Mesenchymal stem cell (in vitro differentiated cells and primary cell): ENCODE results near the gene RBFOX2.
A peak's percentile ranks its signal among the peaks of the same experiment; 100 is the strongest.
"Not testable (repeated sequence)": the region's sequence is repeated elsewhere in the genome, so short reads cannot be mapped to it uniquely, and the experiment has no call there.

ENCODE experiments used
- DNase-seq: peaks from one replicate; pipeline ENCODE4 v3.0.0-alpha.2; 2013
- H2AFZ ChIP-seq: one replicate; pipeline ENCODE4 v1.6.1; 2013; ENCODE audit warnings: low read depth, mild to moderate bottlenecking, control low read depth, inconsistent platforms, low read length, moderate library complexity
- H2AK5ac ChIP-seq: 2 replicates; pipeline ENCODE4 v1.6.1; 2013; ENCODE audit warnings: low read length, moderate library complexity, mild to moderate bottlenecking, inconsistent platforms; ENCODE audit not compliant: severe bottlenecking
- H2BK120ac ChIP-seq: one replicate; pipeline ENCODE4 v1.6.1; 2013; ENCODE audit warnings: low read depth, mild to moderate bottlenecking, inconsistent platforms, low read length, moderate library complexity
- H2BK12ac ChIP-seq, 2 experiments: one replicate each; pipeline ENCODE4 v1.6.1; 2013; ENCODE audit warnings: inconsistent platforms in 2 of 2, low read length in 2 of 2, mild to moderate bottlenecking in 2 of 2, moderate library complexity in 2 of 2, control low read depth in 1 of 2
- H2BK15ac ChIP-seq: one replicate; pipeline ENCODE4 v1.6.1; 2013; ENCODE audit warnings: mild to moderate bottlenecking, low read depth, inconsistent platforms; ENCODE audit not compliant: poor library complexity, severe bottlenecking
- H2BK5ac ChIP-seq: 2 replicates; pipeline ENCODE4 v1.6.1; 2013; ENCODE audit warnings: low read depth, mild to moderate bottlenecking, low read length, control low read depth, inconsistent platforms; ENCODE audit not compliant: poor library complexity, severe bottlenecking
- H3K14ac ChIP-seq, 2 experiments: one replicate each; pipeline ENCODE4 v1.6.1; 2013; ENCODE audit warnings: inconsistent platforms in 2 of 2, low read length in 2 of 2, control low read depth in 1 of 2, mild to moderate bottlenecking in 1 of 2, moderate library complexity in 1 of 2
- H3K18ac ChIP-seq, 2 experiments: one replicate each; pipeline ENCODE4 v1.6.1; 2013; ENCODE audit warnings: inconsistent platforms in 2 of 2, low read length in 2 of 2, control low read depth in 1 of 2, low read depth in 1 of 2, mild to moderate bottlenecking in 1 of 2
- H3K23ac ChIP-seq, 2 experiments: one replicate each; pipeline ENCODE4 v1.6.1; 2013; ENCODE audit warnings: inconsistent platforms in 2 of 2, low read length in 2 of 2, mild to moderate bottlenecking in 2 of 2, moderate library complexity in 2 of 2, control low read depth in 1 of 2
- H3K27ac ChIP-seq: 2 replicates; pipeline ENCODE4 v1.5.1; 2013; ENCODE audit warnings: mild to moderate bottlenecking, moderate library complexity, low read length, control low read depth, inconsistent platforms; ENCODE audit not compliant: poor library complexity, severe bottlenecking
- H3K27me3 ChIP-seq, 2 experiments: 2 replicates each; pipeline versions ENCODE4 v1.6.1 to v1.7.0; 2013; ENCODE audit warnings: low read length in 2 of 2, mild to moderate bottlenecking in 2 of 2, moderate library complexity in 2 of 2, control low read depth in 1 of 2, inconsistent platforms in 1 of 2; ENCODE audit not compliant: control insufficient read depth in 1 of 2, insufficient read depth in 1 of 2
- H3K36me3 ChIP-seq, 2 experiments: 2 replicates each; pipeline versions ENCODE4 v1.6.1 to v1.7.0; 2013; ENCODE audit warnings: low read length in 2 of 2, control low read depth in 1 of 2, inconsistent platforms in 1 of 2, low read depth in 1 of 2, mild to moderate bottlenecking in 1 of 2; ENCODE audit not compliant: insufficient read depth in 2 of 2, control insufficient read depth in 1 of 2
- H3K4ac ChIP-seq, 2 experiments: one replicate each; pipeline ENCODE4 v1.6.1; 2013; ENCODE audit warnings: inconsistent platforms in 2 of 2, low read length in 2 of 2, mild to moderate bottlenecking in 2 of 2, moderate library complexity in 2 of 2, control low read depth in 1 of 2, low read depth in 1 of 2
- H3K4me1 ChIP-seq: 2 replicates; pipeline ENCODE4 v1.6.1; 2013; ENCODE audit warnings: low read depth, low read length, control low read depth; ENCODE audit not compliant: control insufficient read depth, insufficient read depth
- H3K4me2 ChIP-seq: 2 replicates; pipeline ENCODE4 v1.6.1; 2013; ENCODE audit warnings: low read length, mild to moderate bottlenecking, inconsistent platforms; ENCODE audit not compliant: poor library complexity, severe bottlenecking
- H3K4me3 ChIP-seq, 2 experiments: 2 replicates each; pipeline versions ENCODE4 v1.5.1 to v1.7.0; 2013; ENCODE audit warnings: low read length in 2 of 2, mild to moderate bottlenecking in 2 of 2, control low read depth in 1 of 2, low read depth in 1 of 2; ENCODE audit not compliant: insufficient read depth in 1 of 2
- H3K79me1 ChIP-seq: replicated peaks from 2 replicates; pipeline ENCODE4 v1.6.1; 2013; ENCODE audit warnings: mild to moderate bottlenecking, control low read depth, low read length, inconsistent platforms; ENCODE audit not compliant: poor library complexity, severe bottlenecking
- H3K9ac ChIP-seq: 2 replicates; pipeline ENCODE4 v1.7.0; 2013; ENCODE audit warnings: mild to moderate bottlenecking, low read length, moderate library complexity
- H3K9me3 ChIP-seq: 2 replicates; pipeline ENCODE4 v1.7.0; 2013; ENCODE audit warnings: mild to moderate bottlenecking, low read length; ENCODE audit not compliant: control insufficient read depth
- H4K8ac ChIP-seq: one replicate; pipeline ENCODE4 v1.6.1; 2013; ENCODE audit warnings: inconsistent platforms, mild to moderate bottlenecking, low read length, moderate library complexity
- H4K91ac ChIP-seq: one replicate; pipeline ENCODE4 v1.6.1; 2013; ENCODE audit warnings: mild to moderate bottlenecking, low read length, inconsistent platforms
- WGBS: methylation state at CpG from one replicate; pipeline ENCODE4 v1.1.7; 2013; ENCODE audit warnings: mixed read lengths; 5-methylcytosine and 5-hydroxymethylcytosine counted together

RBFOX2 gene

GRCh38 chr22:35792506-35792905 is 236.1 kb downstream of the RBFOX2 start:
- H2BK15ac ChIP-seq, result no peak overlapping the region
- H3K79me1 ChIP-seq, result peaks cover 8% of the 10 kb centered on the region
- H3K27me3 ChIP-seq, result no peaks in the 10 kb centered on the region
- no peak for DNase-seq
- H3K4me1 ChIP-seq, result peaks cover 1% of the 10 kb centered on the region
- no peak overlapping the region for H2BK120ac ChIP-seq
- no peak overlapping the region for H3K9ac ChIP-seq
- no peak overlapping the region for H3K23ac ChIP-seq
- H2BK5ac ChIP-seq, result no peak overlapping the region
- no peak overlapping the region for H3K4me3 ChIP-seq
- H3K9me3 ChIP-seq, result no peaks in the 10 kb centered on the region
- H4K8ac ChIP-seq, result no peak overlapping the region
- H4K91ac ChIP-seq, result no peak overlapping the region
- H3K14ac ChIP-seq, result no peak overlapping the region
- no peak overlapping the region for H3K4me2 ChIP-seq
- no peak overlapping the region for H3K4ac ChIP-seq
- H3K18ac ChIP-seq, result no peak overlapping the region
- WGBS, result 96% methylated on average over 3 of the region's 4 CpGs
- H2AK5ac ChIP-seq, result no peak overlapping the region
- H2AFZ ChIP-seq, result no peak overlapping the region
- H3K27ac ChIP-seq, result no peak overlapping the region
- H2BK12ac ChIP-seq, result no peak overlapping the region
- H3K36me3 ChIP-seq, result peaks cover 0 to 21% of the 10 kb centered on the region in 2 experiments

- not testable (repeated sequence) for H3K27ac ChIP-seq, H3K79me1 ChIP-seq, H3K18ac ChIP-seq, H3K14ac ChIP-seq, H3K9ac ChIP-seq, H3K4me1 ChIP-seq, H3K27me3 ChIP-seq, H3K4ac ChIP-seq, H2AK5ac ChIP-seq, H4K91ac ChIP-seq, H2BK120ac ChIP-seq, H2BK12ac ChIP-seq, H2BK15ac ChIP-seq, DNase-seq, H3K9me3 ChIP-seq, H4K8ac ChIP-seq, H3K4me3 ChIP-seq, H3K4me2 ChIP-seq, H2AFZ ChIP-seq, H3K23ac ChIP-seq, H2BK5ac ChIP-seq
- 100% methylated on average over 1 of the region's 2 CpGs for WGBS
- peaks cover 0 to 20% of the 10 kb centered on the region in 2 experiments for H3K36me3 ChIP-seq
These were observed 236.8 kb downstream of the RBFOX2 start for GRCh38 chr22:35791788-35792187.

GRCh38 chr22:35785181-35785923 is 243.3 kb downstream of the RBFOX2 start:
- H2BK12ac ChIP-seq, result no peak overlapping the region
- H3K18ac ChIP-seq, result no peak overlapping the region
- H3K23ac ChIP-seq, result no peak overlapping the region
- peak overlapping the region; percentile 35 for H3K9ac ChIP-seq
- no peak overlapping the region for H2BK120ac ChIP-seq
- H3K79me1 ChIP-seq, result peaks cover 17% of the 10 kb centered on the region
- WGBS, result 91% methylated on average over 4 of the region's 4 CpGs
- H3K9me3 ChIP-seq, result no peaks in the 10 kb centered on the region
- H2BK5ac ChIP-seq, result no peak overlapping the region
- peak overlapping the region; percentile 33 for H3K27ac ChIP-seq
- H3K4me3 ChIP-seq, result no peak overlapping the region
- H3K4me1 ChIP-seq, result peaks cover 20% of the 10 kb centered on the region
- no peak overlapping the region for H4K91ac ChIP-seq
- peaks cover 0 to 30% of the 10 kb centered on the region in 2 experiments for H3K36me3 ChIP-seq
- no peaks in the 10 kb centered on the region for H3K27me3 ChIP-seq
- H2AFZ ChIP-seq, result no peak overlapping the region
- no peak overlapping the region for H3K4me2 ChIP-seq
- no peak overlapping the region for H3K14ac ChIP-seq
- no peak overlapping the region for H2BK15ac ChIP-seq
- peak; percentile 22 for DNase-seq
- H4K8ac ChIP-seq, result no peak overlapping the region
- H3K4ac ChIP-seq, result no peak overlapping the region
- H2AK5ac ChIP-seq, result no peak overlapping the region

- Histone ChIP-seq H3K27me3 (no peaks in the 10 kb centered on the region), H3K4me1 (peaks cover 20% of the 10 kb centered on the region), H3K9ac (no peak overlapping the region), H2BK12ac (no peak overlapping the region), H3K79me1 (peaks cover 15% of the 10 kb centered on the region), H2BK15ac (no peak overlapping the region), H2AFZ (no peak overlapping the region), H3K14ac (no peak overlapping the region), H3K9me3 (no peaks in the 10 kb centered on the region), H2AK5ac (peak overlapping the region; percentile 23), H3K4ac (no peak overlapping the region), H4K8ac (no peak overlapping the region), H3K4me2 (no peak overlapping the region), H3K27ac (peak overlapping the region; percentile 96), H4K91ac (no peak overlapping the region), H3K4me3 (no peak overlapping the region), H2BK5ac (no peak overlapping the region), H3K36me3 (peaks cover 0 to 34% of the 10 kb centered on the region in 2 experiments), H3K23ac (no peak overlapping the region), H2BK120ac (no peak overlapping the region), H3K18ac (no peak overlapping the region)
- 98% methylated on average over 13 of the region's 21 CpGs for WGBS
- no peak for DNase-seq
These were observed 244.0 kb downstream of the RBFOX2 start for GRCh38 chr22:35784633-35785032.
